Measurements from ENCODE around the gene SULT1A1.

- TF ChIP-seq SRF (IDR thresholded peaks at IDR 0.05; ENCODE audit: low read depth, low read length) (no peak), KDM1A (IDR thresholded peaks at IDR 0.05; ENCODE audit: borderline replicate concordance, low read length) (no peak), GABPA (IDR thresholded peaks at IDR 0.05; ENCODE audit: borderline replicate concordance, insufficient read depth, low read length) (no peak), CBX8 (IDR thresholded peaks at IDR 0.05; ENCODE audit: borderline replicate concordance, low read depth, low read length) (no peak), TAF7 (optimal IDR thresholded peaks at IDR 0.05; ENCODE audit: borderline replicate concordance, low read depth, low read length) (no peak), ATF2 (IDR thresholded peaks at IDR 0.05; ENCODE audit: low read length) (no peak), SP1 (IDR thresholded peaks at IDR 0.05; ENCODE audit: low read depth, low read length) (no peak), CHD1 (IDR thresholded peaks at IDR 0.05; ENCODE audit: low read depth, low read length) (no peak), POLR2AphosphoS5 (IDR thresholded peaks at IDR 0.05; ENCODE audit: low read depth, low read length) (no peak), EP300 (IDR thresholded peaks at IDR 0.05; ENCODE audit: borderline replicate concordance in 1 of 2, low read depth in 2 of 2, low read length in 2 of 2) (no peak), CTCF (IDR thresholded peaks at IDR 0.05; ENCODE audit: control extremely low read depth in 1 of 3, insufficient read depth in 1 of 3, low read depth in 1 of 3, low read length in 3 of 3) (no peak)
Measured at GRCh38 chr16:28586466-28586865, 23.4 kb downstream of the SULT1A1 start.

Data from H1 (cell line).